H1 (cell line): ENCODE data around the gene POLD1. TPM values are rescaled to one million over a fixed set of nuclear protein-coding genes. Genes with fewer than 3 reads are reported as not detected.

Experiments used
- CTCF ChIA-PET: fragments of 300-600 bp; sonication (Branson Sonifier 250); formaldehyde crosslinking; loops from one replicate; lab custom pipeline; 2021; ENCODE audit not compliant: partially characterized antibody; lab: Charles Lee
- POLR2A ChIA-PET: fragments of 300-600 bp; sonication (Branson Sonifier 250); formaldehyde crosslinking; loops from one replicate; lab custom pipeline; 2021; ENCODE audit warnings: inconsistent platforms; ENCODE audit not compliant: partially characterized antibody; lab: Charles Lee
- DNase-seq, 2 experiments: peaks; one replicate each; pipeline versions ENCODE4 v3.0.0 to v3.0.0-alpha.2; 2010 to 2022; ENCODE audit warnings: low spot score in 2 of 2, low read depth in 1 of 2, mixed read lengths in 1 of 2
- FAIRE-seq: peaks from 2 replicates; lab custom pipeline; 2011; peaks lifted over from hg19 to GRCh38; lab: Jason Lieb, UNC
- H2AFZ ChIP-seq: 2 replicates; pipeline ENCODE4 v1.8.1; 2012; ENCODE audit warnings: low read length, inconsistent platforms
- H2AK5ac ChIP-seq: 2 replicates; pipeline ENCODE4 v1.6.1; 2013; ENCODE audit warnings: low read depth, low read length
- H2BK120ac ChIP-seq: replicated peaks from 2 replicates; pipeline ENCODE3; 2013; ENCODE audit warnings: low read depth, low read length, inconsistent platforms
- H2BK12ac ChIP-seq: 2 replicates; pipeline ENCODE4 v1.6.1; 2013; ENCODE audit warnings: low read depth, low read length
- H2BK15ac ChIP-seq: 2 replicates; pipeline ENCODE4 v1.6.1; 2013; ENCODE audit warnings: low read length
- H2BK20ac ChIP-seq: 2 replicates; pipeline ENCODE4 v1.6.1; 2013; ENCODE audit warnings: low read length
- H2BK5ac ChIP-seq: 2 replicates; pipeline ENCODE4 v1.6.1; 2013; ENCODE audit warnings: low read depth, low read length
- H3K14ac ChIP-seq: 2 replicates; pipeline ENCODE4 v1.6.1; 2013; ENCODE audit warnings: inconsistent platforms; ENCODE audit not compliant: insufficient read length
- H3K18ac ChIP-seq: 2 replicates; pipeline ENCODE4 v1.6.1; 2013; ENCODE audit warnings: low read length; ENCODE audit errors: extremely low read depth
- H3K23ac ChIP-seq: 2 replicates; pipeline ENCODE4 v1.6.1; 2013; ENCODE audit warnings: inconsistent platforms; ENCODE audit not compliant: insufficient read length
- H3K23me2 ChIP-seq: 2 replicates; pipeline ENCODE4 v1.6.1; 2013; ENCODE audit warnings: low read depth, low read length
- H3K27ac ChIP-seq: 2 replicates; pipeline ENCODE4 v1.6.1; 2011; ENCODE audit warnings: low read depth, low read length, inconsistent platforms
- H3K27me3 ChIP-seq, 4 experiments: replicated peaks in 1 of 4; 1 replicate in 1 of 4; 2 replicates in 3 of 4; pipeline versions ENCODE4 v1.6.1 to v1.8.1; 2011 to 2013; ENCODE audit warnings: low read length in 3 of 4, mild to moderate bottlenecking in 3 of 4, inconsistent platforms in 2 of 4, mixed read lengths in 2 of 4, moderate library complexity in 1 of 4; ENCODE audit not compliant: control insufficient read depth in 3 of 4, insufficient read depth in 3 of 4; ENCODE audit errors: extremely low read depth in 1 of 4
- H3K36me3 ChIP-seq, 4 experiments: 2 replicates each; pipeline versions ENCODE4 v1.6.1 to v1.8.1; 2011 to 2013; ENCODE audit warnings: mild to moderate bottlenecking in 4 of 4, low read length in 3 of 4, moderate library complexity in 2 of 4, control low read depth in 1 of 4, inconsistent platforms in 1 of 4; ENCODE audit not compliant: insufficient read depth in 4 of 4, control insufficient read depth in 2 of 4
- H3K4ac ChIP-seq: replicated peaks from 2 replicates; pipeline ENCODE3; 2013; ENCODE audit warnings: low read length, low read depth, mixed read lengths, inconsistent platforms; ENCODE audit not compliant: insufficient read length
- H3K4me1 ChIP-seq, 4 experiments: replicated peaks in 1 of 4; 1 replicate in 1 of 4; 2 replicates in 3 of 4; pipeline versions ENCODE4 v1.6.1 to v1.8.1; 2011 to 2013; ENCODE audit warnings: low read length in 3 of 4, inconsistent platforms in 2 of 4, mixed read lengths in 1 of 4; ENCODE audit not compliant: insufficient read depth in 4 of 4, control insufficient read depth in 3 of 4
- H3K4me2 ChIP-seq, 2 experiments: 2 replicates each; pipeline versions ENCODE4 v1.6.1 to v1.8.1; 2011 to 2013; ENCODE audit warnings: low read depth in 2 of 2, low read length in 2 of 2, control low read depth in 1 of 2, inconsistent platforms in 1 of 2, mild to moderate bottlenecking in 1 of 2; ENCODE audit not compliant: insufficient read depth in 1 of 2
- H3K4me3 ChIP-seq, 4 experiments: fragments of 200-600, 300-600 bp in 1 of 4; sonication (generic), shearing (Covaris generic), sonication (Bioruptor Twin) in 1 of 4; 2 replicates each; pipeline versions ENCODE4 v1.5.1 to v1.8.1; 2011 to 2016; ENCODE audit warnings: low read length in 4 of 4, low read depth in 3 of 4, control low read depth in 2 of 4, inconsistent platforms in 2 of 4, mild to moderate bottlenecking in 2 of 4, mixed read lengths in 1 of 4, moderate library complexity in 1 of 4; ENCODE audit not compliant: insufficient read depth in 2 of 4; ENCODE audit errors: extremely low read depth in 1 of 4
- H3K56ac ChIP-seq: replicated peaks from 2 replicates; pipeline ENCODE3; 2013; ENCODE audit warnings: low read depth, mild to moderate bottlenecking, mixed read lengths, low read length, inconsistent platforms; ENCODE audit not compliant: insufficient read length
- H3K79me1 ChIP-seq: 2 replicates; pipeline ENCODE4 v1.6.1; 2013; ENCODE audit warnings: low read depth, low read length, control low read depth
- H3K79me2 ChIP-seq, 2 experiments: 2 replicates each; pipeline versions ENCODE4 v1.6.1 to v1.8.1; 2012 to 2013; ENCODE audit warnings: low read length in 2 of 2, mild to moderate bottlenecking in 2 of 2, inconsistent platforms in 1 of 2; ENCODE audit not compliant: insufficient read depth in 2 of 2, control insufficient read depth in 1 of 2
- H3K9ac ChIP-seq, 4 experiments: replicated peaks in 1 of 4; 1 replicate in 1 of 4; 2 replicates in 3 of 4; pipeline versions ENCODE4 v1.6.1 to v1.8.1; 2011 to 2013; ENCODE audit warnings: low read depth in 3 of 4, low read length in 3 of 4, control low read depth in 2 of 4, mild to moderate bottlenecking in 2 of 4, moderate library complexity in 2 of 4, inconsistent platforms in 1 of 4; ENCODE audit errors: extremely low read depth in 1 of 4
- H3K9me3 ChIP-seq, 2 experiments: 2 replicates each; pipeline versions ENCODE4 v1.6.1 to v1.8.1; 2012 to 2013; ENCODE audit warnings: mild to moderate bottlenecking in 2 of 2, moderate library complexity in 2 of 2, control low read depth in 1 of 2, inconsistent platforms in 1 of 2, low read depth in 1 of 2, low read length in 1 of 2, mixed read lengths in 1 of 2; ENCODE audit not compliant: insufficient read depth in 2 of 2
- H4K20me1 ChIP-seq, 2 experiments: replicated peaks in 1 of 2; 2 replicates each; pipeline versions ENCODE3 to v1.8.1; 2011 to 2013; ENCODE audit warnings: inconsistent platforms in 2 of 2, low read length in 2 of 2, mild to moderate bottlenecking in 1 of 2; ENCODE audit not compliant: insufficient read depth in 2 of 2, control insufficient read depth in 1 of 2
- H4K5ac ChIP-seq: 2 replicates; pipeline ENCODE4 v1.6.1; 2013; ENCODE audit warnings: low read length, low read depth, mixed read lengths, inconsistent platforms; ENCODE audit not compliant: insufficient read length
- H4K8ac ChIP-seq: 2 replicates; pipeline ENCODE4 v1.8.0; 2013; ENCODE audit warnings: mild to moderate bottlenecking, moderate library complexity, low read length, inconsistent platforms; ENCODE audit not compliant: insufficient read depth; ENCODE audit errors: extremely low read depth
- H4K91ac ChIP-seq: replicated peaks from 2 replicates; pipeline ENCODE3; 2013; ENCODE audit warnings: low read length, mixed read lengths, inconsistent platforms; ENCODE audit not compliant: insufficient read length
- BCL11A ChIP-seq, 2 experiments: IDR thresholded peaks; one replicate each; pipeline ENCODE4 v1.6.1; 2011; ENCODE audit warnings: low read depth in 2 of 2, low read length in 2 of 2, mild to moderate bottlenecking in 2 of 2
- CBX8 ChIP-seq: fragments of 300-800, 300-1000 bp; sonication (generic); IDR thresholded peaks from 2 replicates; pipeline ENCODE4 v1.7.1; 2016; ENCODE audit warnings: low read depth, low read length, borderline replicate concordance
- EP300 ChIP-seq, 2 experiments: IDR thresholded peaks; 1 replicate in 1 of 2; 2 replicates in 1 of 2; pipeline ENCODE4 v1.6.1; 2011 to 2012; ENCODE audit warnings: low read depth in 2 of 2, low read length in 2 of 2, mild to moderate bottlenecking in 2 of 2, borderline replicate concordance in 1 of 2, inconsistent platforms in 1 of 2, moderate library complexity in 1 of 2
- GABPA ChIP-seq: IDR thresholded peaks from 2 replicates; pipeline ENCODE4 v1.6.1; 2011; ENCODE audit warnings: mild to moderate bottlenecking, low read length, moderate library complexity, borderline replicate concordance; ENCODE audit not compliant: insufficient read depth
- RAD21 ChIP-seq, 2 experiments: IDR thresholded peaks in 1 of 2; conservative IDR thresholded peaks in 1 of 2; 2 replicates each; pipeline ENCODE4 v1.6.1; 2011; ENCODE audit warnings: low read depth in 2 of 2, low read length in 2 of 2, improper control_type of control experiment in 1 of 2, inconsistent platforms in 1 of 2, mild to moderate bottlenecking in 1 of 2, moderate library complexity in 1 of 2
- SP1 ChIP-seq: IDR thresholded peaks from 2 replicates; pipeline ENCODE4 v1.6.1; 2011; ENCODE audit warnings: low read depth, low read length
- TBP ChIP-seq: IDR thresholded peaks from 2 replicates; pipeline ENCODE4 v1.6.1; 2011; ENCODE audit warnings: low read depth, low read length, improper control_type of control experiment
- YY1 ChIP-seq: IDR thresholded peaks from 2 replicates; pipeline ENCODE4 v1.6.1; 2011; ENCODE audit warnings: low read depth, mild to moderate bottlenecking, low read length
- ZNF274 ChIP-seq: IDR thresholded peaks from 2 replicates; pipeline ENCODE4 v1.7.0; 2012; ENCODE audit warnings: low read length, borderline replicate concordance; ENCODE audit errors: extremely low read depth
- WGBS, 2 experiments: shearing (Covaris generic) in 1 of 2; methylation state at CpG; one replicate each; pipeline versions ENCODE4 v1.1.6 to v1.1.7; 2013 to 2015; ENCODE audit warnings: low lambda C conversion rate in 2 of 2, mixed read lengths in 2 of 2, inconsistent platforms in 1 of 2, low coverage in 1 of 2, missing lambda C conversion rate in 1 of 2; ENCODE audit not compliant: insufficient replicate concordance in 2 of 2, insufficient coverage in 1 of 2, insufficient read length in 1 of 2; ENCODE audit errors: extremely low coverage in 1 of 2, missing lambda C conversion rate in 1 of 2; 5-methylcytosine and 5-hydroxymethylcytosine counted together
- polyA plus RNA-seq, 7 experiments: library from polyadenylated mRNA; depleted of rRNA in 3 of 7; stranded (reverse) in 5 of 7; unstranded in 2 of 7; fragments of >200 nt in 5 of 7; fragments of 200-250 nt in 2 of 7; gene quantifications; 1 replicate in 5 of 7; 2 replicates in 1 of 7; 4 replicates in 1 of 7; pipeline versions ENCODE4 v1.2.1 to v1.2.3, GENCODE V29; 2011 to 2013; ENCODE audit warnings: missing spikeins in 2 of 7, mixed read lengths in 2 of 7
- total RNA-seq: library from RNA; stranded (reverse); fragmentation: NEBNext Ultra II Directional; extraction: Animal tissue kit (Norgen Biotek cat#: 25700); gene quantifications from 2 replicates; pipeline ENCODE4 v1.2.1, GENCODE V29; 2021

POLD1 gene
- total and polyA plus RNA-seq, 2 of the 8 experiments (the other 6 are each of a cell fraction or from before 2014, with no cell fraction given): 141 to 142 TPM

DNA sequence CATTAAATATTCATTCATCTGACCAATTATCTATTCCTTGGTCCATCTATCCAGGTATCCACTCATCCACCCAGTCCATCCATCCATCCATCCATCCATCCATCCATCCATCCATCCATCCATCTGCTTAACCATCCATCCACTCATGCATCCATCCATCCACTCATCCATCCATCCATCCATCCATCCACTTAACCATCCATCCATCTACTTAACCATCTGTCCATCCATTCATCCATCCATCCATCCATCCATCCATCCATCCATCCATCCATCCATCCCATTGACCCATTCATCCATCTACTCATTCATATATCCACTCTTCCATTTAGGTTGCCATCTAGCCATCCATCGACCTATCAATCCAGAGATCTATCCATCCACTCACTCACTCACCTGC is 59.9 kb downstream of the POLD1 start:
- FAIRE-seq (no peak), DNase-seq (no peak)
- peaks cover 5% of the 10 kb centered on the region; the same call in 1 of the 2 replicates for H3K23me2 ChIP-seq
- H2BK15ac ChIP-seq: no peak overlapping the region
- no peak overlapping the region for H2AFZ ChIP-seq
- H3K4me1 ChIP-seq: no peaks in the 10 kb centered on the region
- H3K36me3 ChIP-seq: no peaks in the 10 kb centered on the region
- H4K5ac ChIP-seq: no peak overlapping the region
- H3K23ac ChIP-seq: no peak overlapping the region
- H3K4me3 ChIP-seq: no peak overlapping the region
- 78% methylated on average over 1 of the region's 1 CpG; no CpG with 5 or more reads in 1 of the 2 experiments for WGBS, 2 experiments
- H3K4me2 ChIP-seq: no peak overlapping the region
- no peak overlapping the region for H3K18ac ChIP-seq
- no peak overlapping the region for H4K91ac ChIP-seq
- TF ChIP-seq ZNF274: no peak
- TF ChIP-seq CBX8: no peak
- no peak for TF ChIP-seq GABPA
- no peak for TF ChIP-seq TBP
- no peak for TF ChIP-seq EP300 (IDR thresholded peaks at IDR 0.05; ENCODE audit: borderline replicate concordance in 1 of 2, low read depth in 2 of 2, low read length in 2 of 2)
- no peak for TF ChIP-seq BCL11A (IDR thresholded peaks at IDR 0.05; ENCODE audit: low read depth in 2 of 2, low read length in 2 of 2)
- TF ChIP-seq YY1: no peak
- no peak for TF ChIP-seq RAD21 (IDR thresholded peaks at IDR 0.05 in 1 of 2, conservative IDR thresholded peaks at IDR 0.05 in 1 of 2; ENCODE audit: low read depth in 2 of 2, low read length in 2 of 2)
- TF ChIP-seq SP1: no peak
- no peaks in the 10 kb centered on the region for H3K9me3 ChIP-seq
- H2BK120ac ChIP-seq: no peak overlapping the region
- no peak overlapping the region for H4K8ac ChIP-seq
- H3K79me2 ChIP-seq: no peaks in the 10 kb centered on the region
- no peak overlapping the region for H2BK20ac ChIP-seq
- no peaks in the 10 kb centered on the region; a peak in 1 of 7 replicates for H3K27me3 ChIP-seq
- H3K79me1 ChIP-seq: no peaks in the 10 kb centered on the region
- H3K14ac ChIP-seq: no peak overlapping the region
- POLR2A ChIA-PET: no interaction called here
- H3K4ac ChIP-seq: no peak overlapping the region
- CTCF ChIA-PET: interaction anchor here (0.5 to 1.2 kb wide), 3 partner anchors 22 to 322 kb away, joined by 3 to 5 read pairs (median 3); no protein-coding TSS in a partner anchor
- H2AK5ac ChIP-seq: no peak overlapping the region
- H2BK12ac ChIP-seq: no peak overlapping the region
- H3K9ac ChIP-seq: no peak overlapping the region
- peak overlapping the region; percentile 32 for H3K56ac ChIP-seq
- H2BK5ac ChIP-seq: no peak overlapping the region
- H4K20me1 ChIP-seq: no peaks in the 10 kb centered on the region
- H3K27ac ChIP-seq: no peak overlapping the region
